HG03139 (cell line): ENCODE measurements around the gene FBXO38.

ENCODE experiments used
- ATAC-seq: cut with Tn5 transposase; IDR thresholded peaks from one replicate; pipeline ENCODE4 v1.9.1; 2021; ENCODE audit not compliant: unreplicated experiment

Gene FBXO38

DNA sequence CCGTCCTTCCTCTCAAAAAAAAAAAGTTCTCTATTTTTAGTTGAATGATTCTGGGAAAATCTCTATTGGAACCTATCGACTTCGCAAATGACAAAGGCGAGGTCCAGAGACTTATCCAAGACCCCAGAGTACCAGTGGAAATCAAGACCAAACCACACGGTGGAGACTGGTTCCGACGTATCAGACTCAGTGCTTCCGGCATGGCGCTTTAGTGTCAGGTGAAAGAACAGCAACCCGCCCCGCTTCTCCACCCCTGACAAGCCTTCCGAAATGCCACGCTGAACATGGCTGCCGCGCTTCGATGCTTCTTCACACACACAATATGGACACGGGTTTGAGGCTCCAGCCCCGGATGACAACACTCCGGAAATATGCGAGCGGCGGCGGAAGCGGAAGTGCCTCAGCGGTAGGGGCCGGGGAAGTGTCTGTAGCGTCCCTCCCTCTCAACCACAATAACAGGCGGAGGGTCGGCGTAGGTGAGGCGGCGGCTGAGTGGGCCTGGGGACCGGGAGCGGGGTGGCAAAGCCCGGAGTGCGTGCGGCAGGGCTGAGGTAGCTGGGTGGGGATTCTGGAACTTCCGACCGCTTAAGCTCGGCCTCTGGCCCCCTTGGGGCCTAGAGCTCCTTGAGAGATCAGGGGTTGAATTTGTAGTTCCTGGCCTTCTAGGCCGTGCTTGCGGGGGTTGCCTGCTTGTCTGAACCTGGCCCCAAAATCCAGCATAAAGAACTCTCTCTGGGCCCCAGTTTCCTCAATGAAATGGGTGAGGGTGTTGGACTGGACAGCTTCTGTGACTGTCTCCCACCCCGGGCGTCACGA is at the start of gene FBXO38:
TSS of gene FBXO38 (plus strand) at position 395 of the 816 bp plus-strand sequence. CDS start 10,819 bp downstream, outside the sequence.
- ATAC-seq = peak; percentile 98

- no peak for ATAC-seq
These were observed 48.5 kb upstream of the FBXO38 start, which contains the start of gene SPINK9 for GRCh38 chr5:148335259-148335658. TSS of gene SPINK9 (plus strand) at chr5:148335559. CDS start at chr5:148335614, 55 bp downstream.

- ATAC-seq = no peak
These were observed 46.9 kb upstream of the FBXO38 start for GRCh38 chr5:148336704-148337435.

DNA sequence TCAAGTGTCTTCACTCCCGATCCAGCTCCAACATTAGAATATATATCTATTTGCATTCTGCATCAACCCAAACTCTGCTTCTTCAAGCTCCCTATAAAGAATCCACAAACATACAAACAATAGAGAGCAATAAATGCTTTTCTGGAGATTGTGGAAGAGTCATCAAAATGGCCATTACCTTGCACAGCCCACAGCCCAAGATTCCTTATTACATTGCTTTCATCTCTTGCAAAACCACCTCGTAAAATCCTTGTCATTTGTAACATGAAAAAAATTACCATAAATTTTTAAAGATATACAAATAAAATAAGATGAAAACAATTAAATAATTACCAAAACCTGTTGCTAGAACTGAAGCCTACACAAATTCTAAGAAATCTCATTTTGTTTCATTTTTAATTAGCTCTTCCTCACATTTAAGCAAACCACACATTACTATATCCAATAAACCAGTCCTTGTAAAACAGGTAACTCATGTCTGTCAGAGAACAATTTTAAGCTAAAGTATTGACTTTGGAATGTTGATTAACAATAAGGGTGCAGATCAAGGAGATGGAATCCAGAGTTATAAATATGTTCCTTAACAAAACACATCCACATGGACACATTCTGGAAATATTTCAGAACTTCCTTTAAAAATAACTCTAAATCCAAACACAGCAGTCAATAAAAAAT is 41.2 kb upstream of the FBXO38 start:
- ATAC-seq = no peak

GRCh38 chr5:148343046-148343407 is 40.7 kb upstream of the FBXO38 start:
- no peak for ATAC-seq

GRCh38 chr5:148343603-148344487 is 39.9 kb upstream of the FBXO38 start:
- no peak for ATAC-seq

DNA sequence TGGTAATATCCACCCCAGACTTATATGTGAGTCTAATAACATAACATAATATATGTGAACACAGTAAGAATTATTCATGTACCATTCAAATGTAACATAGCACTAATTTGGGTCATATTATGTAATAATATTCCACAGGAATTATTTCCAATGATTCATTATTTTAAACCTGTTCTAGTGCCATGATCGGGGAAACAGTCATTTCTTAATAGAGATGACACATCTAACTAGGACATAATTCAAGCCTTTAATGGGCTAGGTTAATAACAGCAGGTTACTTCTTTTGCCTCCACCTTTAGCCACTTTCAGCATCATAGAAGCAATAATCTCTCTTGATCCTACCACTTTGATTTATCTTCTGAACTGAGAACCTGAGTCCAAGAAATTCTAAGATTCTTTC is 36.1 kb upstream of the FBXO38 start:
- ATAC-seq = no peak

- no peak for ATAC-seq
These were observed 31.1 kb upstream of the FBXO38 start for GRCh38 chr5:148352696-148353095.

- ATAC-seq = no peak
These were observed 30.1 kb upstream of the FBXO38 start for GRCh38 chr5:148353634-148354033.

- no peak for ATAC-seq
These were observed 19.4 kb upstream of the FBXO38 start for GRCh38 chr5:148364343-148364742.

GRCh38 chr5:148368299-148368698 is 15.5 kb upstream of the FBXO38 start:
- ATAC-seq = no peak

GRCh38 chr5:148372166-148372725 is 11.5 kb upstream of the FBXO38 start:
- no peak for ATAC-seq

DNA sequence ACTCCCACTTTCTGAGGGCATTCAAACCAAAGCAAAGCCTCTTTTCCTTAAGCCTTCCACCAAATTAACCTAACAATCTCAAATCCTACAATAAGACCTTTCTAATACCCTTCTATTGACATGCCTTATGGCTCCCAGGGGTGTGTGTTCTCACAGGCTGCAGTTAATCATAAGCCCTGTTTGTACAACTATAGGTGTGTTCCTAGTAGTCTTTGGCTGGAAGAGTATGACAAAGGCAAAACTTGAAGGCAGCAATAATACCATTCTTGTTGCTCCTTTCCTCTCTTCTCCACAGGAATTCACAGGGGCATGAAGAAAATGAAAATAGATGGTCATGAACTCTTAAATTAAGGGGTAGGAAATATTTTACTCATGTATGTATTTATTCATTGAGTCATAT is 10.9 kb upstream of the FBXO38 start:
- no peak for ATAC-seq

- ATAC-seq = peak; percentile 90
These were observed 8.9 kb upstream of the FBXO38 start for GRCh38 chr5:148374690-148375360.

GRCh38 chr5:148376198-148376597 is 7.6 kb upstream of the FBXO38 start:
- no peak for ATAC-seq

DNA sequence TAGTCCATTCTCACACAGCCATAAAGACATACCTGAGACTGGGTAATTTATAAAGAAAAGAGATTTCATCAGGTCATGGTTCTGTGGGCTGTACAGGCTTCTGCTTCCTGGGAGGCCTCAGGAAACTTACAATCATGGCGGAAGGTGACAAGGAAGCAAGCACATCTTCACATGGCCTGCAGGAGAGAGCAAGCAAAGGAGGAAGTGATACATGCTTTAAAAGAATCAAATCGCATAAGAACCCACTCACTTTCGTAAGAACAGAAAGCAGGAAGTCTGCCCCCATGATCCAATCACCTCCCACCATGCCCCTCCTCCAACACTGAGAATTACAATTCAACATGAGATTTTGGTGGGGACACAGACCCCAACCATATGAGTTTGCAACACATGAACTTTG is 5.1 kb upstream of the FBXO38 start:
- ATAC-seq = no peak

DNA sequence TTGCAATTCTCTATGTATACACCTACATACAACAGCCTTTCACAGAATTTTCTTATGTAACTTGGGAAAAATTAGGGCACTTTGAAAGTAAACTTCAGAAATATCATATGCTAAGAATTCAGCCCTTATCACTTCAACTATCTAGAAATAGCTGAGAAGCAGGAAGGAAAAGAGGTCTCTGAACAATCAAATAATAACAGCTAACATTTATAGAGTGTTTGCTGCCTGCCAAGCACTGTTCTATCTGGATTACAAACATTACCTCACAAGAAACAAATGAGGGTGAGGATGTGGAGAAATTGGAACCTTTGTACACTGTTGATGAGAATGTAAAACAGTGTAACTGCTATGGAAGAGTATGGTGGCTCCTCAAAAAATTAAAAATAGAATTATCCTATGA is 4.4 kb upstream of the FBXO38 start:
- no peak for ATAC-seq

- no peak for ATAC-seq
These were observed 1.9 kb upstream of the FBXO38 start for GRCh38 chr5:148381906-148382305.

DNA sequence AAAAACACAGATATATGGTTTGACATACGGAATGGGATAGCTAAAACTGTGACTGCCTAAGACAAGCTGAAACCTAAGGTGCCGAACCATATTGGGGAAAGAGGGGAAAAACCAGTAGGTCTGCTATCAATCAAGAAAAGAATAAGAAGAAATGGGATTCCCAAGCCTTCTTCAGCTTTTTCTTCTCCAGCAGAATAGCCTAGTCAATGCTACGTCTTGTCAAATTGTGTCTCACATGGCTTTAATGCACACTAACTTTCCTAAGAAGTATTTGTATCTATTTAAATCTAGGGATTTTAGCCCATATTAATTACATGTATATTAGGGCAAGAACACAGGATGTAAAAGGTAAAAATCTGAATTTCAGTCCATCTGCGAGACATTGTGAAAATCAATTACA is 797 bp upstream of the FBXO38 start:
- ATAC-seq = no peak

- no peak for ATAC-seq
These were observed 601 bp downstream of the FBXO38 start for GRCh38 chr5:148384380-148384737.
